CD4-positive, alpha-beta T cell treated with Interleukin-2 at 100 ng/mL for 4 hours (primary cell): Measurements from ENCODE around the gene CALML3.

Experiments
- DNase-seq: peaks from one replicate; pipeline ENCODE4 v3.0.0-alpha.2; 2020; ENCODE audit warnings: low spot score

Gene CALML3

GRCh38 chr10:5570007-5570655, 45.4 kb downstream of the CALML3 start:
- DNase-seq = no peak

GRCh38 chr10:5570979-5571810, 46.4 kb downstream of the CALML3 start:
- no peak for DNase-seq

GRCh38 chr10:5571826-5572225, 47.1 kb downstream of the CALML3 start:
- DNase-seq = no peak

GRCh38 chr10:5573319-5573950, 48.7 kb downstream of the CALML3 start:
- DNase-seq = no peak

- no peak for DNase-seq
Observed at GRCh38 chr10:5573968-5574641, 49.3 kb downstream of the CALML3 start.

GRCh38 chr10:5574642-5575131, 49.9 kb downstream of the CALML3 start:
- no peak for DNase-seq

GRCh38 chr10:5575144-5575481, 50.4 kb downstream of the CALML3 start:
- no peak for DNase-seq

GRCh38 chr10:5575482-5576153, 50.9 kb downstream of the CALML3 start:
- DNase-seq = no peak

GRCh38 chr10:5576154-5576748, 51.5 kb downstream of the CALML3 start:
- no peak for DNase-seq
